HepG2 (cell line): ENCODE measurements around the gene MADD. TPM values are rescaled to one million over a fixed set of nuclear protein-coding genes. Genes with fewer than 3 reads are reported as not detected.

ENCODE experiments used
- BRF2 ChIP-seq: sonication (generic); formaldehyde crosslinking; IDR thresholded peaks from 2 replicates; pipeline ENCODE4 v1.8.1; 2022; ENCODE audit warnings: mild to moderate bottlenecking, missing genetic modification reagents
- GPN1 ChIP-seq: sonication (generic); formaldehyde crosslinking; IDR thresholded peaks from 2 replicates; pipeline ENCODE4 v1.5.1; 2020; ENCODE audit warnings: missing genetic modification reagents, borderline replicate concordance
- HDAC6 ChIP-seq: fragments of 200-600 bp; sonication (generic); IDR thresholded peaks from 2 replicates; pipeline ENCODE4 v1.7.0; 2017; ENCODE audit warnings: mild to moderate bottlenecking, antibody characterized with exemption, low read length, low read depth
- HNRNPUL1 ChIP-seq: fragments of 200-400 bp; formaldehyde crosslinking; IDR thresholded peaks from 2 replicates; pipeline ENCODE4 v1.6.1; 2017; ENCODE audit warnings: low read depth, mild to moderate bottlenecking, low read length, moderate library complexity
- PHF5A ChIP-seq: IDR thresholded peaks from one replicate; pipeline ENCODE4 v1.6.1; 2018; ENCODE audit warnings: low read depth, missing genetic modification reagents; ENCODE audit not compliant: unreplicated experiment
- ZKSCAN5 ChIP-seq: sonication (generic); formaldehyde crosslinking; IDR thresholded peaks from 2 replicates; pipeline ENCODE4 v1.5.1; 2020; ENCODE audit warnings: mild to moderate bottlenecking, missing genetic modification reagents
- ZKSCAN8 ChIP-seq: IDR thresholded peaks from 2 replicates; pipeline ENCODE4 v1.6.1; 2016; ENCODE audit warnings: borderline replicate concordance, missing genetic modification reagents, missing compliant biosample characterization
- ZNF274 ChIP-seq: sonication (generic); formaldehyde crosslinking; IDR thresholded peaks from 2 replicates; pipeline ENCODE4 v1.5.1; 2020; ENCODE audit warnings: mild to moderate bottlenecking, missing genetic modification reagents
- ZNF383 ChIP-seq: sonication (generic); formaldehyde crosslinking; IDR thresholded peaks from 2 replicates; pipeline ENCODE4 v1.4.0; 2020; ENCODE audit warnings: missing genetic modification reagents, mild to moderate bottlenecking, borderline replicate concordance
- ZNF468 ChIP-seq: sonication (generic); formaldehyde crosslinking; IDR thresholded peaks from 2 replicates; pipeline ENCODE4 v1.8.0; 2022; ENCODE audit warnings: mild to moderate bottlenecking, moderate library complexity, missing genetic modification reagents
- polyA plus RNA-seq, 8 experiments: library from polyadenylated mRNA; depleted of rRNA in 3 of 8; stranded (reverse) in 7 of 8; unstranded in 1 of 8; fragments of >200 nt; fragmentation: Illumina TruSeq in 4 of 8; extraction: Trizol in 4 of 8; gene quantifications; 2 replicates each; pipeline versions ENCODE4 v1.2.1 to v1.2.3, GENCODE V29; 2011 to 2016; ENCODE audit warnings: low read depth in 4 of 8, missing spikeins in 1 of 8, mixed read lengths in 1 of 8; ENCODE audit not compliant: insufficient read depth in 1 of 8
- total RNA-seq, 5 experiments: library from RNA; depleted of rRNA; stranded (reverse); fragments of >200 nt; fragmentation: Illumina TruSeq; extraction: Trizol; gene quantifications; 2 replicates each; pipeline ENCODE4 v1.2.3, GENCODE V29; 2016; ENCODE audit warnings: low read depth in 1 of 5
- TF ChIP-seq, protein P1 (sequence below): sonication (generic); formaldehyde crosslinking; IDR thresholded peaks from 2 replicates; pipeline ENCODE4 v1.4.0; 2020; ENCODE audit warnings: missing genetic modification reagents
- TF ChIP-seq, protein P2 (sequence below): sonication (generic); formaldehyde crosslinking; IDR thresholded peaks from 2 replicates; pipeline ENCODE4 v1.4.0; 2020; ENCODE audit warnings: missing genetic modification reagents, borderline replicate concordance
- TF ChIP-seq, protein P3 (sequence below): IDR thresholded peaks from 2 replicates; pipeline ENCODE4 v1.6.1; 2018; ENCODE audit warnings: missing genetic modification reagents
- TF ChIP-seq, protein P4 (sequence below): sonication (generic); formaldehyde crosslinking; IDR thresholded peaks from 2 replicates; pipeline ENCODE4 v1.4.0; 2020; ENCODE audit warnings: low read depth, mild to moderate bottlenecking, missing genetic modification reagents
- TF ChIP-seq, protein P5 (sequence below), 2 experiments: sonication (generic) in 1 of 2; formaldehyde crosslinking in 1 of 2; IDR thresholded peaks; 2 replicates each; pipeline versions ENCODE4 v1.4.0 to v1.6.1; 2018 to 2020; ENCODE audit warnings: missing genetic modification reagents in 2 of 2, borderline replicate concordance in 1 of 2, low read depth in 1 of 2, mild to moderate bottlenecking in 1 of 2, missing biosample characterization in 1 of 2

The MADD gene
- total and polyA plus RNA-seq, 2 of the 13 experiments (the other 11 are each of a cell fraction or from before 2014, with no cell fraction given), result 18.0 to 29.2 TPM

DNA sequence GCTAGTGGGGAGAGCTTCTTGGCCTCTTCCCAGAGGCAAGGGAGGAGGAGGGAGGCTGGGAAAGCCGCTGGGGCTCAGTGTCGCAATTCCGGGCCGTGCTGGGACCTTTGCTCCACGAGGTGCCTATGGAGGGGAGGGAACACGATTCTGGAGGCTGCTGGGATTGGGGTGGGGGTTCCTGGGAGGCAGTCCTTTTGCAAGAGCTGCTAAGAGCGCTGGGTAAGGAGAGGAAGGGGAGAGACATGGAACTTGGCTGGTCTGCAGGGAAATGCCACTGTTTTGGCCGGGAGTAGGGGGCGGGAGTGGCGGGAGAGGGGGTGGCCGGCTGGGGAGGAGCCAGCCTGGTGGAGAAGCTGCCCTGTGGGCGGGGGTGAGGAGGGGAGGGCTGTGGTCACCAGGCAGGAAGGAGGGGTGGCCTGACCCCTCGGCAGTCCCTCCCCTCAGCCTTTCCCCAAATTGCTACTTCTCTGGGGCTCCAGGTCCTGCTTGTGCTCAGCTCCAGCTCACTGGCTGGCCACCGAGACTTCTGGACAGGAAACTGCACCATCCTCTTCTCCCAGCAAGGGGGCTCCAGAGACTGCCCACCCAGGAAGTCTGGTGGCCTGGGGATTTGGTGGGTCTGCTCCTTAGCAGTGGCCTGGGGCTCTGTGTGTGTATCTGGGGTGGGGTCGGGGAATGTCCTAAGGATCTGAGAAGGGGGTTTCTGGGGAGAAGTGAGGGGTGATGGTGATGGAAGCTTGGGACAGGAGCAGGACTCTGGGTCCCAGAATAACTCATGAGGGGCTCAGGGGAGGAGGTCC, 12.2 kb upstream of the MADD start, which contains the start of gene NR1H3 (continued):
- TF ChIP-seq ZNF383 (CRISPR knock-in tag), result no peak
- TF ChIP-seq ZKSCAN5 (CRISPR knock-in tag), result no peak
- TF ChIP-seq, protein P1, sequence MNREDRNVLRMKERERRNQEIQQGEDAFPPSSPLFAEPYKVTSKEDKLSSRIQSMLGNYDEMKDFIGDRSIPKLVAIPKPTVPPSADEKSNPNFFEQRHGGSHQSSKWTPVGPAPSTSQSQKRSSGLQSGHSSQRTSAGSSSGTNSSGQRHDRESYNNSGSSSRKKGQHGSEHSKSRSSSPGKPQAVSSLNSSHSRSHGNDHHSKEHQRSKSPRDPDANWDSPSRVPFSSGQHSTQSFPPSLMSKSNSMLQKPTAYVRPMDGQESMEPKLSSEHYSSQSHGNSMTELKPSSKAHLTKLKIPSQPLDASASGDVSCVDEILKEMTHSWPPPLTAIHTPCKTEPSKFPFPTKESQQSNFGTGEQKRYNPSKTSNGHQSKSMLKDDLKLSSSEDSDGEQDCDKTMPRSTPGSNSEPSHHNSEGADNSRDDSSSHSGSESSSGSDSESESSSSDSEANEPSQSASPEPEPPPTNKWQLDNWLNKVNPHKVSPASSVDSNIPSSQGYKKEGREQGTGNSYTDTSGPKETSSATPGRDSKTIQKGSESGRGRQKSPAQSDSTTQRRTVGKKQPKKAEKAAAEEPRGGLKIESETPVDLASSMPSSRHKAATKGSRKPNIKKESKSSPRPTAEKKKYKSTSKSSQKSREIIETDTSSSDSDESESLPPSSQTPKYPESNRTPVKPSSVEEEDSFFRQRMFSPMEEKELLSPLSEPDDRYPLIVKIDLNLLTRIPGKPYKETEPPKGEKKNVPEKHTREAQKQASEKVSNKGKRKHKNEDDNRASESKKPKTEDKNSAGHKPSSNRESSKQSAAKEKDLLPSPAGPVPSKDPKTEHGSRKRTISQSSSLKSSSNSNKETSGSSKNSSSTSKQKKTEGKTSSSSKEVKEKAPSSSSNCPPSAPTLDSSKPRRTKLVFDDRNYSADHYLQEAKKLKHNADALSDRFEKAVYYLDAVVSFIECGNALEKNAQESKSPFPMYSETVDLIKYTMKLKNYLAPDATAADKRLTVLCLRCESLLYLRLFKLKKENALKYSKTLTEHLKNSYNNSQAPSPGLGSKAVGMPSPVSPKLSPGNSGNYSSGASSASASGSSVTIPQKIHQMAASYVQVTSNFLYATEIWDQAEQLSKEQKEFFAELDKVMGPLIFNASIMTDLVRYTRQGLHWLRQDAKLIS (CRISPR knock-in tag), result no peak
- TF ChIP-seq ZKSCAN8 (CRISPR knock-in tag), result no peak
- TF ChIP-seq BRF2 (CRISPR knock-in tag), result no peak
- TF ChIP-seq, protein P2, sequence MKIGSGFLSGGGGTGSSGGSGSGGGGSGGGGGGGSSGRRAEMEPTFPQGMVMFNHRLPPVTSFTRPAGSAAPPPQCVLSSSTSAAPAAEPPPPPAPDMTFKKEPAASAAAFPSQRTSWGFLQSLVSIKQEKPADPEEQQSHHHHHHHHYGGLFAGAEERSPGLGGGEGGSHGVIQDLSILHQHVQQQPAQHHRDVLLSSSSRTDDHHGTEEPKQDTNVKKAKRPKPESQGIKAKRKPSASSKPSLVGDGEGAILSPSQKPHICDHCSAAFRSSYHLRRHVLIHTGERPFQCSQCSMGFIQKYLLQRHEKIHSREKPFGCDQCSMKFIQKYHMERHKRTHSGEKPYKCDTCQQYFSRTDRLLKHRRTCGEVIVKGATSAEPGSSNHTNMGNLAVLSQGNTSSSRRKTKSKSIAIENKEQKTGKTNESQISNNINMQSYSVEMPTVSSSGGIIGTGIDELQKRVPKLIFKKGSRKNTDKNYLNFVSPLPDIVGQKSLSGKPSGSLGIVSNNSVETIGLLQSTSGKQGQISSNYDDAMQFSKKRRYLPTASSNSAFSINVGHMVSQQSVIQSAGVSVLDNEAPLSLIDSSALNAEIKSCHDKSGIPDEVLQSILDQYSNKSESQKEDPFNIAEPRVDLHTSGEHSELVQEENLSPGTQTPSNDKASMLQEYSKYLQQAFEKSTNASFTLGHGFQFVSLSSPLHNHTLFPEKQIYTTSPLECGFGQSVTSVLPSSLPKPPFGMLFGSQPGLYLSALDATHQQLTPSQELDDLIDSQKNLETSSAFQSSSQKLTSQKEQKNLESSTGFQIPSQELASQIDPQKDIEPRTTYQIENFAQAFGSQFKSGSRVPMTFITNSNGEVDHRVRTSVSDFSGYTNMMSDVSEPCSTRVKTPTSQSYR (CRISPR knock-in tag), result peak; percentile 62; the same call in 1 of the 2 replicates
- TF ChIP-seq, protein P3, sequence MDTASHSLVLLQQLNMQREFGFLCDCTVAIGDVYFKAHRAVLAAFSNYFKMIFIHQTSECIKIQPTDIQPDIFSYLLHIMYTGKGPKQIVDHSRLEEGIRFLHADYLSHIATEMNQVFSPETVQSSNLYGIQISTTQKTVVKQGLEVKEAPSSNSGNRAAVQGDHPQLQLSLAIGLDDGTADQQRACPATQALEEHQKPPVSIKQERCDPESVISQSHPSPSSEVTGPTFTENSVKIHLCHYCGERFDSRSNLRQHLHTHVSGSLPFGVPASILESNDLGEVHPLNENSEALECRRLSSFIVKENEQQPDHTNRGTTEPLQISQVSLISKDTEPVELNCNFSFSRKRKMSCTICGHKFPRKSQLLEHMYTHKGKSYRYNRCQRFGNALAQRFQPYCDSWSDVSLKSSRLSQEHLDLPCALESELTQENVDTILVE (CRISPR knock-in tag), result no peak; the same call in 1 of the 2 replicates
- no peak for TF ChIP-seq PHF5A (CRISPR knock-in tag)
- TF ChIP-seq HDAC6, result no peak
- TF ChIP-seq GPN1 (CRISPR knock-in tag), result no peak
- no peak for TF ChIP-seq ZNF468
- TF ChIP-seq, protein P4, sequence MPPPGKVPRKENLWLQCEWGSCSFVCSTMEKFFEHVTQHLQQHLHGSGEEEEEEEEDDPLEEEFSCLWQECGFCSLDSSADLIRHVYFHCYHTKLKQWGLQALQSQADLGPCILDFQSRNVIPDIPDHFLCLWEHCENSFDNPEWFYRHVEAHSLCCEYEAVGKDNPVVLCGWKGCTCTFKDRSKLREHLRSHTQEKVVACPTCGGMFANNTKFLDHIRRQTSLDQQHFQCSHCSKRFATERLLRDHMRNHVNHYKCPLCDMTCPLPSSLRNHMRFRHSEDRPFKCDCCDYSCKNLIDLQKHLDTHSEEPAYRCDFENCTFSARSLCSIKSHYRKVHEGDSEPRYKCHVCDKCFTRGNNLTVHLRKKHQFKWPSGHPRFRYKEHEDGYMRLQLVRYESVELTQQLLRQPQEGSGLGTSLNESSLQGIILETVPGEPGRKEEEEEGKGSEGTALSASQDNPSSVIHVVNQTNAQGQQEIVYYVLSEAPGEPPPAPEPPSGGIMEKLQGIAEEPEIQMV, result 0 out of 2 replicates have a peak, but pooled peaks have one; percentile 35
- TF ChIP-seq HNRNPUL1, result no peak
- TF ChIP-seq, protein P5, sequence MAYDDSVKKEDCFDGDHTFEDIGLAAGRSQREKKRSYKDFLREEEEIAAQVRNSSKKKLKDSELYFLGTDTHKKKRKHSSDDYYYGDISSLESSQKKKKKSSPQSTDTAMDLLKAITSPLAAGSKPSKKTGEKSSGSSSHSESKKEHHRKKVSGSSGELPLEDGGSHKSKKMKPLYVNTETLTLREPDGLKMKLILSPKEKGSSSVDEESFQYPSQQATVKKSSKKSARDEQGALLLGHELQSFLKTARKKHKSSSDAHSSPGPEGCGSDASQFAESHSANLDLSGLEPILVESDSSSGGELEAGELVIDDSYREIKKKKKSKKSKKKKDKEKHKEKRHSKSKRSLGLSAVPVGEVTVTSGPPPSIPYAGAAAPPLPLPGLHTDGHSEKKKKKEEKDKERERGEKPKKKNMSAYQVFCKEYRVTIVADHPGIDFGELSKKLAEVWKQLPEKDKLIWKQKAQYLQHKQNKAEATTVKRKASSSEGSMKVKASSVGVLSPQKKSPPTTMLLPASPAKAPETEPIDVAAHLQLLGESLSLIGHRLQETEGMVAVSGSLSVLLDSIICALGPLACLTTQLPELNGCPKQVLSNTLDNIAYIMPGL (CRISPR knock-in tag; IDR thresholded peaks at IDR 0.05; ENCODE audit: borderline replicate concordance in 1 of 2, low read depth in 1 of 2), result peak; percentile 56 to 59; a peak in 2 of 4 replicates
- TF ChIP-seq ZNF274, result no peak
